ENCODE data around the gene TTC7B.

TTC7B gene

DNA sequence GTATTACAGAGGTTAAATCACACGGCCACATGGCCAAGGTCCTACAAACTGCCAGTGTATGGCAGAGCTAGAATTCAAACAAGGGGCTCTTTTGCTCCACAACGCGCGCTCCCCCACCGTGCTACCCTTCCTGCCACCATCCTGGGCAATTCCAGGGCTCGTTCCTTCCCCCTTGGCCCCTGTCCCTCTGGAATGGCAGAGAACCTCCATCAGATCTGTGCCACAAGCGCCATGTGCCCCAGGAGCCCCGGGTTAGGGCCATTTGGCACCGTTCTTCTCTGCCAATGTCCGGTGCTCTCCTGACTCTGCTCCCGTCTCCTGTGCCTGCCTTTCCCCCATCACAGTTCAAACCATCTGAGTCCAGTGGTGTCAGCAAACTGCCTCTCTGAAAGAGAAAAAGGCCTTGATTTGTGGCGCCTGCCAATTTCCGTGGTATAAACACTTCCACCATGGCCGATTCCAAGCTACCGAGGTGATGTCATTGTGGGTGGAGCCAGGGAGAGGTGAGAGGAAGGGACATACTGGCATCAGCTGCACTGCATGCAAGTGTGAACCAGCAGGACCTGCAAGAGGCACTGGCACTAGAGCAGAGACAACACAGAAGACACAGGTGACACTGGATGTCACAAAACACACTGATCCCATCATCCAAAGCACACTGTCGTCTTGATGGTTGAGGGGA is 256.3 kb downstream of the TTC7B start:
- TF ChIP-seq, protein P1, sequence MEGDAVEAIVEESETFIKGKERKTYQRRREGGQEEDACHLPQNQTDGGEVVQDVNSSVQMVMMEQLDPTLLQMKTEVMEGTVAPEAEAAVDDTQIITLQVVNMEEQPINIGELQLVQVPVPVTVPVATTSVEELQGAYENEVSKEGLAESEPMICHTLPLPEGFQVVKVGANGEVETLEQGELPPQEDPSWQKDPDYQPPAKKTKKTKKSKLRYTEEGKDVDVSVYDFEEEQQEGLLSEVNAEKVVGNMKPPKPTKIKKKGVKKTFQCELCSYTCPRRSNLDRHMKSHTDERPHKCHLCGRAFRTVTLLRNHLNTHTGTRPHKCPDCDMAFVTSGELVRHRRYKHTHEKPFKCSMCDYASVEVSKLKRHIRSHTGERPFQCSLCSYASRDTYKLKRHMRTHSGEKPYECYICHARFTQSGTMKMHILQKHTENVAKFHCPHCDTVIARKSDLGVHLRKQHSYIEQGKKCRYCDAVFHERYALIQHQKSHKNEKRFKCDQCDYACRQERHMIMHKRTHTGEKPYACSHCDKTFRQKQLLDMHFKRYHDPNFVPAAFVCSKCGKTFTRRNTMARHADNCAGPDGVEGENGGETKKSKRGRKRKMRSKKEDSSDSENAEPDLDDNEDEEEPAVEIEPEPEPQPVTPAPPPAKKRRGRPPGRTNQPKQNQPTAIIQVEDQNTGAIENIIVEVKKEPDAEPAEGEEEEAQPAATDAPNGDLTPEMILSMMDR (IDR thresholded peaks at IDR 0.05; ENCODE audit: low read depth, low read length, missing control alignments), result no peak
- no peak overlapping the region for H3K4me3 ChIP-seq (ENCODE audit: low read depth, low read length)
- no peak for DNase-seq (ENCODE audit: low read depth)

- TF ChIP-seq, protein P1 (IDR thresholded peaks at IDR 0.05; ENCODE audit: low read depth, low read length, missing control alignments), result no peak
- H3K4me3 ChIP-seq (ENCODE audit: low read depth, low read length), result no peak overlapping the region
- DNase-seq (ENCODE audit: low read depth), result no peak
Observed at GRCh38 chr14:90558983-90559590, 257.1 kb downstream of the TTC7B start.

GRCh38 chr14:90558041-90558982 is 257.9 kb downstream of the TTC7B start:
- TF ChIP-seq, protein P1 (IDR thresholded peaks at IDR 0.05; ENCODE audit: low read depth, low read length, missing control alignments), result no peak
- no peak overlapping the region for H3K4me3 ChIP-seq (ENCODE audit: low read depth, low read length)
- no peak for DNase-seq (ENCODE audit: low read depth)

GRCh38 chr14:90557516-90557915 is 258.7 kb downstream of the TTC7B start:
- no peak overlapping the region for H3K4me3 ChIP-seq (ENCODE audit: low read depth, low read length)
- TF ChIP-seq, protein P1 (IDR thresholded peaks at IDR 0.05; ENCODE audit: low read depth, low read length, missing control alignments), result no peak
- no peak for DNase-seq (ENCODE audit: low read depth)

DNA sequence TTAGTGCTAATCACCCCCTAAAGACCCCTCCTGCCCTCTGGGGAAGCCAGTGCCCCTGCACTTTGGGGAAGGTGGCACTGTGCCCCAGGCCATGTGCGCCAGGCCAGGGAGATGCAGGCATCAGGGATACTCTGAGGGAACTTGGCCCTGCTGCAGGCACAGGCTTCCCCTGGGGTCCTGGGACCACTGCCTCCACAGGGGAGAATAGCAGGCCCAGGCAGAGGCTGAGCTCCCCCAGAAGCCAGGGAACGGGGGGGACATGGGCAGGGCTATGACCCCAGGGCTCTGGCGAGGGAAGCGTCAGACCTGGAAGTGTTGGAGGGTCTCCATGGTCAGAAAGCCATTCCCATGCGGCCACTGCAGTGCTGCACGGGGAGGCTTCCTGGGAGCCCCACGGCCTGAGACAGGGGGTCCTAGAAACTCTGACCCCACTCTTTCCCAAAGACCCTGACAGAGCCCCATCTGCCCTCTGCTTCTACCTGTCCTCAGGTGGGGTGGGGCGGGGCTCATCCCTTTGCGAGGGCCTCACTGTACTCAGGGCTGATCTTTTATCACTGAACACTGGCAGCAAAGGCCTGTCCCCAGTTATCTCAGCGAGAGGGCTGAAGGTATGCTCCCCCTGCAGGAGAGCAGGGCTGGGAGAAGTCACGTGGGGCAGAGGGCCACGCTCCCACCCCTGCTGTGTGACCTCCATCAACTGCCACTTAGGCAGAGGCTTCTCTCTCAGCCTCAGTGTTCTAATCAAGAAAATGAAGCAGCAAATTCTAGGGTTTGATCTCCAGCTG is 259.4 kb downstream of the TTC7B start:
- H3K4me3 ChIP-seq (ENCODE audit: low read depth, low read length), result no peak overlapping the region
- TF ChIP-seq, protein P1 (IDR thresholded peaks at IDR 0.05; ENCODE audit: low read depth, low read length, missing control alignments), result no peak
- no peak for DNase-seq (ENCODE audit: low read depth)

- no peak overlapping the region for H3K4me3 ChIP-seq (ENCODE audit: low read depth, low read length)
- TF ChIP-seq, protein P1 (IDR thresholded peaks at IDR 0.05; ENCODE audit: low read depth, low read length, missing control alignments), result no peak
- DNase-seq (ENCODE audit: low read depth), result no peak
Observed at GRCh38 chr14:90556012-90556477, 260.2 kb downstream of the TTC7B start.

Data from GM12864 (cell line).